ENCODE data around the gene HP1BP3. TPM values are rescaled to one million over a fixed set of nuclear protein-coding genes. Genes with fewer than 3 reads are reported as not detected.

The HP1BP3 gene
- total RNA-seq, 6 donors from 2014 or later: 140 to 731 (median 274) TPM

- WGBS, 2 donors: 94 to 96% methylated on average over 3 to 6 of the region's 6 CpGs
- Histone ChIP-seq H3K4me1 (peaks cover 6 to 16% (median 9%) of the 10 kb centered on the region in 4 donors), H3K27ac (no peak overlapping the region), H3K36me3 (no peaks in the 10 kb centered on the region), H3K9me3 (no peaks in the 10 kb centered on the region), H3K27me3 (peaks cover 0 to 3% (median 0%) of the 10 kb centered on the region in 4 donors), H3K4me3 (no peak overlapping the region)
- TF ChIP-seq POLR2A (IDR thresholded peaks at IDR 0.05) (no peak), CTCF (IDR thresholded peaks at IDR 0.05) (no peak), EP300 (IDR thresholded peaks at IDR 0.05) (no peak), POLR2AphosphoS5 (IDR thresholded peaks at IDR 0.05) (no peak)
- ATAC-seq (ENCODE audit: low FRiP score in 2 of 2) (no peak), DNase-seq (no peak)
Measured at GRCh38 chr1:20713440-20713839, 73.7 kb downstream of the HP1BP3 start.

GRCh38 chr1:20712215-20712577 is 74.9 kb downstream of the HP1BP3 start:
- H3K27me3 ChIP-seq: peaks cover 0 to 3% (median 0%) of the 10 kb centered on the region in 4 donors
- H3K4me1 ChIP-seq: peaks cover 1 to 5% (median 2%) of the 10 kb centered on the region in 4 donors
- WGBS, 2 donors: 88 to 99% methylated on average over 6 of the region's 6 CpGs
- H3K36me3 ChIP-seq: no peaks in the 10 kb centered on the region
- no peak overlapping the region for H3K4me3 ChIP-seq
- ATAC-seq (ENCODE audit: low FRiP score in 2 of 2) (no peak), DNase-seq (no peak)
- no peak overlapping the region for H3K27ac ChIP-seq
- TF ChIP-seq POLR2AphosphoS5 (IDR thresholded peaks at IDR 0.05) (no peak), POLR2A (IDR thresholded peaks at IDR 0.05) (no peak), EP300 (IDR thresholded peaks at IDR 0.05) (no peak), CTCF (IDR thresholded peaks at IDR 0.05) (no peak)
- no peaks in the 10 kb centered on the region for H3K9me3 ChIP-seq

- H3K27ac ChIP-seq: no peak overlapping the region
- WGBS, 2 donors: 74 to 82% methylated on average over 19 to 28 of the region's 29 CpGs
Measured at GRCh38 chr1:20711285-20712214, 75.6 kb downstream of the HP1BP3 start.

GRCh38 chr1:20710469-20711284 is 76.4 kb downstream of the HP1BP3 start:
- no peak overlapping the region for H3K4me3 ChIP-seq
- TF ChIP-seq EP300 (IDR thresholded peaks at IDR 0.05) (no peak), CTCF (IDR thresholded peaks at IDR 0.05) (no peak), POLR2A (IDR thresholded peaks at IDR 0.05) (no peak)
- H3K27ac ChIP-seq: no peak overlapping the region
- ATAC-seq (ENCODE audit: low FRiP score in 2 of 2) (no peak), DNase-seq (no peak)
- H3K9me3 ChIP-seq: no peaks in the 10 kb centered on the region
- H3K4me1 ChIP-seq: no peaks in the 10 kb centered on the region
- H3K36me3 ChIP-seq: no peaks in the 10 kb centered on the region
- 62 to 68% methylated on average over 15 to 17 of the region's 18 CpGs for WGBS, 2 donors
- H3K27me3 ChIP-seq: no peaks in the 10 kb centered on the region

More at GRCh38 chr1:20711285-20712214, 75.6 kb downstream of the HP1BP3 start:
- no peaks in the 10 kb centered on the region for H3K9me3 ChIP-seq
- no peak for TF ChIP-seq POLR2AphosphoS5 (IDR thresholded peaks at IDR 0.05)
- TF ChIP-seq POLR2A (IDR thresholded peaks at IDR 0.05): no peak
- TF ChIP-seq CTCF (IDR thresholded peaks at IDR 0.05): no peak
- TF ChIP-seq EP300 (IDR thresholded peaks at IDR 0.05): no peak
- no peaks in the 10 kb centered on the region for H3K4me1 ChIP-seq
- H3K4me3 ChIP-seq: no peak overlapping the region
- ATAC-seq (ENCODE audit: low FRiP score in 2 of 2) (peak in 1 of 2 donors; percentile 23), DNase-seq (no peak)
- no peaks in the 10 kb centered on the region for H3K36me3 ChIP-seq
- peaks cover 0 to 3% (median 0%) of the 10 kb centered on the region in 4 donors for H3K27me3 ChIP-seq

Data from upper lobe of left lung (tissue), 6 donors.